Right lobe of liver (tissue), 6 donors: ENCODE data around the gene TFR2. TPM values are rescaled to one million over a fixed set of nuclear protein-coding genes. Genes with fewer than 3 reads are reported as not detected.
A peak's percentile ranks its signal among the peaks of the same experiment; 100 is the strongest.

Source experiments
- ATAC-seq, 4 donors: fragments of 200-7000 bp; cut with Tn5 transposase; one replicate each; pipeline ENCODE4 v1.9.1; 2020; ENCODE audit warnings: mild to moderate bottlenecking in 4 of 4, moderate library complexity in 4 of 4
- DNase-seq, 3 donors: peaks; one replicate each; pipeline ENCODE4 v3.0.0-alpha.2; 2020
- H3K27ac ChIP-seq, 3 donors: fragments of 200-600 bp; one replicate each; pipeline ENCODE4 v1.8.0; 2022
- H3K27me3 ChIP-seq, 2 donors: fragments of 200-600 bp; one replicate each; pipeline ENCODE4 v1.8.0; 2022
- H3K36me3 ChIP-seq, 4 donors: fragments of 200-600 bp; sonication (generic) in 1 of 4; one replicate each; pipeline versions ENCODE4 v1.5.1 to v1.8.0; 2017 to 2022; ENCODE audit warnings: control low read depth in 1 of 4
- H3K4me1 ChIP-seq, 4 donors: fragments of 200-600 bp; sonication (generic) in 1 of 4; one replicate each; pipeline versions ENCODE4 v1.5.1 to v1.8.0; 2017 to 2022; ENCODE audit warnings: control low read depth in 1 of 4
- H3K4me3 ChIP-seq, 3 donors: fragments of 200-600 bp; one replicate each; pipeline ENCODE4 v1.8.0; 2022
- H3K9me3 ChIP-seq, 4 donors: fragments of 200-600 bp; sonication (generic) in 1 of 4; one replicate each; pipeline versions ENCODE4 v1.5.1 to v1.8.0; 2017 to 2022; ENCODE audit warnings: control low read depth in 1 of 4
- CTCF ChIP-seq, 4 donors: fragments of 200-600 bp in 3 of 4; fragments of 450-650 bp in 1 of 4; IDR thresholded peaks; one replicate each; pipeline versions ENCODE4 v1.5.1 to v1.8.0; 2016 to 2022; ENCODE audit warnings: antibody characterized with exemption in 4 of 4, mild to moderate bottlenecking in 2 of 4
- POLR2A ChIP-seq: fragments of 450-650 bp; IDR thresholded peaks from one replicate; pipeline ENCODE4 v1.6.1; 2017; ENCODE audit warnings: antibody characterized with exemption, mild to moderate bottlenecking
- WGBS: methylation state at CpG from one replicate; pipeline ENCODE4 v1.1.6; 2018; ENCODE audit warnings: low coverage, low lambda C conversion rate; ENCODE audit not compliant: insufficient coverage; ENCODE audit errors: missing lambda C conversion rate; 5-methylcytosine and 5-hydroxymethylcytosine counted together
- intact Hi-C, 2 donors: fragments of 100-400 bp; cut with DNase I; formaldehyde crosslinking; loops; one replicate each; pipeline versions ENCODE4 v1.11.2 to v1.14.1; 2022
- total RNA-seq, 6 experiments: library from RNA; depleted of rRNA in 2 of 6; stranded (reverse); fragments of >200 nt in 2 of 6; fragmentation: NEBNext Ultra II Directional in 3 of 6; extraction: Animal tissue kit (Norgen Biotek cat#: 25700) in 3 of 6; gene quantifications; one replicate each; pipeline versions ENCODE4 v1.1.0 to v1.2.4, GENCODE V29; 2016 to 2023
- donor health status: DM: no; HTN: yes; CAD: no.
- donor health status: DM: no; HTN: no; CAD: no.
- donor health status: DM: no; HTN: no; CAD: no.
- donor health status: DM: no; HTN: yes; CAD: no.
- donor health status: DM: no; HTN: yes; CAD: no.

Gene TFR2
- total RNA-seq, 6 experiments from 2014 or later: 413 to 669 (median 501) TPM

- Histone ChIP-seq H3K9me3 (no peaks in the 10 kb centered on the region), H3K27ac (peak overlapping the region in 2 of 3 donors; percentile 59 to 60), H3K4me1 (peaks cover 0 to 23% (median 10%) of the 10 kb centered on the region in 4 donors), H3K4me3 (peak overlapping the region; percentile 61 to 70 (median 67)), H3K36me3 (no peaks in the 10 kb centered on the region), H3K27me3 (no peaks in the 10 kb centered on the region)
- DNase-seq (peak; percentile 77 to 84 (median 83)), ATAC-seq (peak; percentile 33 to 51 (median 46))
- intact Hi-C loops: no loop called here
- TF ChIP-seq POLR2A (no peak), CTCF (IDR thresholded peaks at IDR 0.05) (no peak)
- 7% methylated on average over 17 of the region's 68 CpGs for WGBS
Observed at GRCh38 chr7:100604976-100605911, 36.1 kb downstream of the TFR2 start.

GRCh38 chr7:100604028-100604975, 37.0 kb downstream of the TFR2 start:
- intact Hi-C loops: no loop called here
- Histone ChIP-seq H3K4me1 (peaks cover 0 to 23% (median 10%) of the 10 kb centered on the region in 4 donors), H3K27ac (peak overlapping the region; percentile 47 to 60 (median 59)), H3K9me3 (no peaks in the 10 kb centered on the region), H3K36me3 (no peaks in the 10 kb centered on the region), H3K4me3 (peak overlapping the region; percentile 61 to 70 (median 67)), H3K27me3 (no peaks in the 10 kb centered on the region)
- TF ChIP-seq CTCF (IDR thresholded peaks at IDR 0.05) (peak; percentile 34 to 47 (median 41)), POLR2A (peak; percentile 20)
- ATAC-seq (peak; percentile 69 to 72 (median 70)), DNase-seq (peak; percentile 84 to 85 (median 84))
- 2% methylated on average over 28 of the region's 70 CpGs for WGBS

- DNase-seq (no peak), ATAC-seq (no peak)
- H3K4me1 ChIP-seq: peaks cover 0 to 23% (median 10%) of the 10 kb centered on the region in 4 donors
- intact Hi-C loops: no loop called here
- 40% methylated on average over 4 of the region's 10 CpGs for WGBS
- H3K4me3 ChIP-seq: peak overlapping the region; percentile 61 to 70 (median 67)
- no peaks in the 10 kb centered on the region for H3K9me3 ChIP-seq
- peak overlapping the region; percentile 10 to 47 (median 24) for H3K27ac ChIP-seq
- TF ChIP-seq CTCF (IDR thresholded peaks at IDR 0.05): no peak
- no peak for TF ChIP-seq POLR2A
- no peaks in the 10 kb centered on the region for H3K27me3 ChIP-seq
- H3K36me3 ChIP-seq: no peaks in the 10 kb centered on the region
Observed at GRCh38 chr7:100603726-100604027, 37.7 kb downstream of the TFR2 start.

GRCh38 chr7:100602889-100603725, 38.2 kb downstream of the TFR2 start:
- Histone ChIP-seq H3K36me3 (no peaks in the 10 kb centered on the region), H3K9me3 (no peaks in the 10 kb centered on the region), H3K4me3 (peak overlapping the region in 2 of 3 donors; percentile 61 to 70), H3K4me1 (peaks cover 0 to 23% (median 10%) of the 10 kb centered on the region in 4 donors), H3K27me3 (no peaks in the 10 kb centered on the region), H3K27ac (peak overlapping the region in 1 of 3 donors; percentile 53)
- ATAC-seq (no peak), DNase-seq (no peak)
- 51% methylated on average over 11 of the region's 21 CpGs for WGBS
- TF ChIP-seq CTCF (IDR thresholded peaks at IDR 0.05) (no peak), POLR2A (no peak)
- intact Hi-C loops: no loop called here
